ENCODE measurements around the gene GJC2.
A peak's percentile ranks its signal among the peaks of the same experiment; 100 is the strongest.

The GJC2 gene

DNA sequence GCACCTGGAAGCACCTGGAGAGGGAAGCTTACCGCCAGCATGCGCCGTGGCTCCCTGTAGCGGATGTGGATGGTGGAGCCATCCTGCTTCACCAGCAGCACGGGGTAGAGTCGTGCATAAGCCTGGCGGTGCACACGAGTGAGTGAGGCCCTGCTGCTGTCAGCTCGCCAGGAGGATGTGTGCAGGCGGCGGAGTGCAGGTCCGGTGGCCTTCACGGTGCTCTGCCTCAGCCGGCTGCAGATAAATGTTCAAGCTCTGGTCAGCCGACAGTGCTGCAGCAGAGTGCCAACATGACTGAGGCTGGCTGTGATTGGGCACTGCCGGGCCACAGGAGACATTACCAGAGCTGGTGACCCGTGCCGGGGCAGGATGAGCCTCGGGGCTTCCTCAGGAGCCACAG, 42.1 kb upstream of the GJC2 start:
- peak overlapping the region; percentile 91 for H3K4me2 ChIP-seq (ENCODE audit: insufficient read depth, low read length)
- H4K20me1 ChIP-seq (ENCODE audit: insufficient read depth, low read length), result peaks cover 4% of the 10 kb centered on the region; the same call in 1 of the 2 replicates
- H3K79me2 ChIP-seq (ENCODE audit: insufficient read depth, low read length), result peaks cover 45% of the 10 kb centered on the region
- DNase-seq (no peak), ATAC-seq (ENCODE audit: insufficient read depth, low read depth) (no peak)
- no peak overlapping the region for H2AFZ ChIP-seq (ENCODE audit: low read depth, low read length)
- TF ChIP-seq EZH2 (IDR thresholded peaks at IDR 0.05; ENCODE audit: borderline replicate concordance, low read depth, low read length, severe bottlenecking) (no peak), CTCF (IDR thresholded peaks at IDR 0.05; ENCODE audit: borderline replicate concordance, extremely low read depth, low read length, poor library complexity, severe bottlenecking) (no peak)
- H3K4me1 ChIP-seq (ENCODE audit: insufficient read depth, low read length), result peaks cover 48% of the 10 kb centered on the region
- peak overlapping the region; percentile 75; the same call in 1 of the 2 replicates for H3K9ac ChIP-seq (ENCODE audit: low read depth, low read length)
- H3K27ac ChIP-seq (ENCODE audit: low read length), result no peak overlapping the region
- peak overlapping the region in 1 of 2 experiments; percentile 84; a peak in 1 of 4 replicates for H3K4me3 ChIP-seq (ENCODE audit: low read depth in 1 of 2, low read length in 2 of 2)
- H3K9me3 ChIP-seq (ENCODE audit: insufficient read depth, low read length, severe bottlenecking), result no peaks in the 10 kb centered on the region
- H3K36me3 ChIP-seq (ENCODE audit: insufficient read depth, low read length), result peaks cover 30% of the 10 kb centered on the region
- H3K27me3 ChIP-seq (ENCODE audit: insufficient read depth, low read length, poor library complexity), result no peaks in the 10 kb centered on the region

DNA sequence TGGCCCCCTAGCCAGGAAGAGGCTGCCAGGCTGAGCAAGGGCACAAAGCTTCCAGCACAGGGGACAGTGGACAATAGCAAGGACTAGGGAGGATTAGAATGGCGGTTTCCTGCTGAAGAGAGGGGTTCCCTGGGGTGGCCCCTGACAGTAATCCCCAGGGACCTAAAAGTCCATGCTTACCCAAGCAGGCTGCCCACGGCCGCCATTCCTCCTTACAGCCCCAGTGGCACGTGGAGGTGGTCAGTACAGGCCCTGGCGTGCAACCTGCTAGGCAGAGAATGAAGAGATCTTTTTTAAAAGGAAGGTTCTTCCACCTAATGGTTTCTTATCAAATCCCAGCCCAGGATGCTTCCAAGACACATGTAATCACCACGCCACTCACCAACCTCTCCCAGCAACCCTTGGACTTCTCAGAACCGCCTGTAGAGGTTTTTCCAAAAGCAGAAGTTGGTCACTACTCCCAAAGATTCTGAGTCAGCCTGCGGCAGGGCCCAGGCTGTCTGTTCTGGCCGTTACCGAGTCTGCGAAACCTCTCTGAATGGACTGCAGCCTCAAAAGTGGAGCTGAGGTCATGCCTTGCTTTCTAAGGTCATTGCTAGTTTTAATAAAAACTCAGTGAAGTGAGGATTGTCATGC, 41.6 kb upstream of the GJC2 start:
- TF ChIP-seq CTCF (IDR thresholded peaks at IDR 0.05; ENCODE audit: borderline replicate concordance, extremely low read depth, low read length, poor library complexity, severe bottlenecking) (no peak), EZH2 (IDR thresholded peaks at IDR 0.05; ENCODE audit: borderline replicate concordance, low read depth, low read length, severe bottlenecking) (no peak)
- Histone ChIP-seq H3K4me2 (ENCODE audit: insufficient read depth, low read length) (peak overlapping the region; percentile 91), H3K9ac (ENCODE audit: low read depth, low read length) (peak overlapping the region; percentile 75), H3K79me2 (ENCODE audit: insufficient read depth, low read length) (peaks cover 40% of the 10 kb centered on the region), H3K4me3 (ENCODE audit: low read depth in 1 of 2, low read length in 2 of 2) (peak overlapping the region; percentile 30 to 84), H3K36me3 (ENCODE audit: insufficient read depth, low read length) (peaks cover 30% of the 10 kb centered on the region), H2AFZ (ENCODE audit: low read depth, low read length) (no peak overlapping the region), H4K20me1 (ENCODE audit: insufficient read depth, low read length) (peaks cover 4% of the 10 kb centered on the region; the same call in 1 of the 2 replicates), H3K9me3 (ENCODE audit: insufficient read depth, low read length, severe bottlenecking) (no peaks in the 10 kb centered on the region), H3K4me1 (ENCODE audit: insufficient read depth, low read length) (peaks cover 48% of the 10 kb centered on the region), H3K27ac (ENCODE audit: low read length) (peak overlapping the region; percentile 73), H3K27me3 (ENCODE audit: insufficient read depth, low read length, poor library complexity) (no peaks in the 10 kb centered on the region)
- no peak for DNase-seq
- ATAC-seq (ENCODE audit: insufficient read depth, low read depth), result no peak

GRCh38 chr1:228108742-228109072, 41.0 kb upstream of the GJC2 start:
- Histone ChIP-seq H3K36me3 (ENCODE audit: insufficient read depth, low read length) (peaks cover 30% of the 10 kb centered on the region), H3K27ac (ENCODE audit: low read length) (peak overlapping the region; percentile 73), H2AFZ (ENCODE audit: low read depth, low read length) (peak overlapping the region; percentile 83), H3K9ac (ENCODE audit: low read depth, low read length) (peak overlapping the region; percentile 75), H3K4me2 (ENCODE audit: insufficient read depth, low read length) (peak overlapping the region; percentile 91), H3K27me3 (ENCODE audit: insufficient read depth, low read length, poor library complexity) (no peaks in the 10 kb centered on the region), H3K4me3 (ENCODE audit: low read depth in 1 of 2, low read length in 2 of 2) (peak overlapping the region; percentile 30 to 84), H3K9me3 (ENCODE audit: insufficient read depth, low read length, severe bottlenecking) (no peaks in the 10 kb centered on the region), H3K79me2 (ENCODE audit: insufficient read depth, low read length) (peaks cover 36% of the 10 kb centered on the region), H3K4me1 (ENCODE audit: insufficient read depth, low read length) (peaks cover 45% of the 10 kb centered on the region), H4K20me1 (ENCODE audit: insufficient read depth, low read length) (peaks cover 4% of the 10 kb centered on the region; the same call in 1 of the 2 replicates)
- TF ChIP-seq EZH2 (IDR thresholded peaks at IDR 0.05; ENCODE audit: borderline replicate concordance, low read depth, low read length, severe bottlenecking) (no peak), CTCF (IDR thresholded peaks at IDR 0.05; ENCODE audit: borderline replicate concordance, extremely low read depth, low read length, poor library complexity, severe bottlenecking) (no peak)
- peak; percentile 38 for DNase-seq
- ATAC-seq (ENCODE audit: insufficient read depth, low read depth), result no peak; the same call in 2 of the 3 replicates

Measured in DND-41 (cell line).